Naive thymus-derived CD4-positive, alpha-beta T cell (primary cell): ENCODE data around the gene TESK2. TPM values are rescaled to one million over a fixed set of nuclear protein-coding genes. Genes with fewer than 3 reads are reported as not detected.

Experiments
- ATAC-seq: fragments of 150-1000 bp; cut with Tn5 transposase; 2 replicates; pipeline ENCODE4 v1.10.0; 2021; ENCODE audit warnings: mild to moderate bottlenecking, moderate library complexity
- CTCF ChIA-PET: fragments of 350-600 bp; sonication (Branson Sonifier 250); formaldehyde crosslinking; loops from one replicate; lab custom pipeline; 2021; ENCODE audit warnings: antibody characterized with exemption; lab: Charles Lee
- POLR2A ChIA-PET: fragments of 350-600 bp; sonication (Branson Sonifier 250); formaldehyde crosslinking; loops from one replicate; lab custom pipeline; 2021; ENCODE audit warnings: antibody characterized with exemption, inconsistent platforms; lab: Charles Lee
- DNase-seq, 9 donors: peaks; one replicate each; pipeline versions ENCODE4 v3.0.0 to v3.0.0-alpha.2; 2020 to 2022; ENCODE audit warnings: mixed read lengths in 1 of 9
- H3K27ac ChIP-seq: one replicate; pipeline ENCODE4 v1.7.0; 2013; ENCODE audit warnings: mild to moderate bottlenecking, low read depth, low read length, moderate library complexity
- H3K27me3 ChIP-seq, 2 donors: one replicate each; pipeline ENCODE4 v1.7.0; 2013; ENCODE audit warnings: low read length in 2 of 2, mild to moderate bottlenecking in 2 of 2, moderate library complexity in 2 of 2; ENCODE audit not compliant: control insufficient read depth in 2 of 2, insufficient read depth in 2 of 2
- H3K36me3 ChIP-seq, 3 experiments: 1 replicate in 2 of 3; 2 replicates in 1 of 3; pipeline ENCODE4 v1.7.0; 2013; ENCODE audit warnings: low read length in 3 of 3, mild to moderate bottlenecking in 3 of 3, moderate library complexity in 1 of 3; ENCODE audit not compliant: insufficient read depth in 3 of 3, control insufficient read depth in 2 of 3
- H3K4me1 ChIP-seq, 2 donors: one replicate each; pipeline ENCODE4 v1.7.0; 2013; ENCODE audit warnings: low read length in 2 of 2, mild to moderate bottlenecking in 2 of 2, moderate library complexity in 1 of 2; ENCODE audit not compliant: control insufficient read depth in 2 of 2, insufficient read depth in 2 of 2
- H3K4me3 ChIP-seq: 2 replicates; pipeline ENCODE4 v1.7.0; 2013; ENCODE audit warnings: mild to moderate bottlenecking, low read length
- H3K9me3 ChIP-seq, 3 experiments: 1 replicate in 2 of 3; 2 replicates in 1 of 3; pipeline ENCODE4 v1.7.0; 2013; ENCODE audit warnings: low read length in 3 of 3; ENCODE audit not compliant: control insufficient read depth in 2 of 3
- H3K27ac Mint-ChIP-seq, 9 donors: one replicate each; pipeline ENCODE4 v1.8.0; 2020 to 2022; ENCODE audit warnings: mixed read lengths in 9 of 9, mild to moderate bottlenecking in 8 of 9, moderate library complexity in 5 of 9, inconsistent platforms in 2 of 9
- H3K27me3 Mint-ChIP-seq, 5 donors: one replicate each; pipeline ENCODE4 v1.8.0; 2021 to 2022; ENCODE audit warnings: mixed read lengths in 5 of 5, mild to moderate bottlenecking in 1 of 5
- H3K36me3 Mint-ChIP-seq, 5 donors: one replicate each; pipeline ENCODE4 v1.8.0; 2020 to 2022; ENCODE audit warnings: mixed read lengths in 5 of 5, mild to moderate bottlenecking in 3 of 5, inconsistent platforms in 1 of 5
- H3K4me1 Mint-ChIP-seq, 7 donors: one replicate each; pipeline ENCODE4 v1.8.0; 2020 to 2022; ENCODE audit warnings: mixed read lengths in 7 of 7, mild to moderate bottlenecking in 3 of 7, inconsistent platforms in 1 of 7
- H3K4me3 Mint-ChIP-seq, 10 donors: one replicate each; pipeline ENCODE4 v1.8.0; 2020 to 2022; ENCODE audit warnings: mild to moderate bottlenecking in 10 of 10, mixed read lengths in 10 of 10, moderate library complexity in 6 of 10, inconsistent platforms in 2 of 10
- H3K9me3 Mint-ChIP-seq, 11 donors: one replicate each; pipeline ENCODE4 v1.8.0; 2020 to 2022; ENCODE audit warnings: mixed read lengths in 11 of 11, mild to moderate bottlenecking in 4 of 11, inconsistent platforms in 1 of 11, moderate library complexity in 1 of 11
- intact Hi-C, 2 donors: fragments of 100-400 bp; cut with micrococcal nuclease; formaldehyde crosslinking; loops; one replicate each; pipeline ENCODE4 v1.15.1; 2023
- polyA plus RNA-seq, 2 donors: library from polyadenylated mRNA; unstranded; fragments of 300-500 nt; fragmentation: Illumina TruSeq; gene quantifications; one replicate each; pipeline ENCODE4 v1.2.3, GENCODE V29; 2021
- total RNA-seq, 6 experiments: library from RNA in 5 of 6; stranded (reverse) in 5 of 6; gene quantifications; 1 replicate in 5 of 6; 2 replicates in 1 of 6; pipeline ENCODE4 v1.2.3 and lab custom pipeline; 2021 to 2026

TESK2 gene
- total and polyA plus RNA-seq, 7 experiments from 2014 or later = 3.3 to 8.9 (median 6.4) TPM

DNA sequence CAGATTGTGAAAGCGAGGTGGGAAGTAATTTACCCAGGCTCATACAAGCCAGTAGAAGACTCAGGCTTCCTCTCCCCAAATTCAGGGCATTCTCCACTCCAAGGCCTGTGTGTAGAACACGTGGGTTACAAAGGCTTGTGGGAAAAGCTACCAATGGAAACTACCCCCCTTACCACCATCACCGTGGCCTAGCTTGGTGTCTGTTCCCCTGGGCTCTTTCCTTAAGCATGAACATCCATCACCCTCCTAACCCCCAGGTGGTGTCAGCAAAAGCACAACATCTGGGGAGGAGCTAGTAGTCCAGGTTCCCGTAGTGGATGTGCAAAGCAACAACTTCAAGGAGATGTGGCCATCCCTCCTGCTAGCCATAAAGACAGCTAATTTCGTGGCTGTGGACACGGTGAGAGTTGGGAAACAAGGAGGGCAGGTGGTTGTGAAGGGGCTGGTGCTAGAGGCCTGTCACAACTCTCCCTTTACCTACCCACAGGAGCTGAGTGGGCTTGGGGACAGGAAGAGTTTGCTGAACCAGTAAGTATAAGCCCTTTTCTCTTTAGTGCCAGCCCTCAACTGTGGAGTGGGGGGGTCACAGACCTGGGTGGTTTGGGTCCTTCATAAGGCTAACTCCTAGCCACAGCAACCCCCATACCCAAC, 150.0 kb downstream of the TESK2 start:
- Histone ChIP-seq H3K4me1 (peaks cover 31 to 33% of the 10 kb centered on the region in 2 donors), H3K27me3 (no peaks in the 10 kb centered on the region), H3K27ac (peak overlapping the region; percentile 99), H3K4me3 (peak overlapping the region; percentile 83), H3K9me3 (no peaks in the 10 kb centered on the region), H3K36me3 (peaks cover 7 to 50% (median 24%) of the 10 kb centered on the region in 3 experiments)
- H3K36me3 Mint-ChIP-seq = peaks cover 0 to 34% (median 9%) of the 10 kb centered on the region in 5 donors
- ATAC-seq (no peak), DNase-seq (peak in 1 of 9 donors; percentile 35)
- no peaks in the 10 kb centered on the region for H3K27me3 Mint-ChIP-seq
- H3K4me1 Mint-ChIP-seq = peaks cover 24 to 66% (median 54%) of the 10 kb centered on the region in 7 donors
- POLR2A ChIA-PET = interaction anchor here (0.6 to 5.5 kb wide), 30 partner anchors 8 to 667 kb away, joined by 3 to 85 read pairs (median 7); partner anchors contain the start of genes CCDC163, GPBP1L1, HECTD3 and HPDL
- H3K9me3 Mint-ChIP-seq = no peaks in the 10 kb centered on the region
- peak overlapping the region; percentile 96 to 99 (median 99) for H3K27ac Mint-ChIP-seq
- H3K4me3 Mint-ChIP-seq = peak overlapping the region; percentile 95 to 100 (median 99)
- CTCF ChIA-PET = interaction anchor here (0.7 to 4.9 kb wide), 9 partner anchors 37 to 504 kb away, joined by 3 to 26 read pairs (median 7); partner anchors contain the start of genes HECTD3, TESK2 and UROD
- intact Hi-C loops = loop anchor here (1.0 to 5.0 kb wide), 17 partner anchors 15 to 1991 kb away; partner anchors contain the start of genes CCDC163 (in 2 of the 2), KIF2C (in 2 of the 2), MMACHC (in 2 of the 2) and TESK2 (in 2 of the 2)

DNA sequence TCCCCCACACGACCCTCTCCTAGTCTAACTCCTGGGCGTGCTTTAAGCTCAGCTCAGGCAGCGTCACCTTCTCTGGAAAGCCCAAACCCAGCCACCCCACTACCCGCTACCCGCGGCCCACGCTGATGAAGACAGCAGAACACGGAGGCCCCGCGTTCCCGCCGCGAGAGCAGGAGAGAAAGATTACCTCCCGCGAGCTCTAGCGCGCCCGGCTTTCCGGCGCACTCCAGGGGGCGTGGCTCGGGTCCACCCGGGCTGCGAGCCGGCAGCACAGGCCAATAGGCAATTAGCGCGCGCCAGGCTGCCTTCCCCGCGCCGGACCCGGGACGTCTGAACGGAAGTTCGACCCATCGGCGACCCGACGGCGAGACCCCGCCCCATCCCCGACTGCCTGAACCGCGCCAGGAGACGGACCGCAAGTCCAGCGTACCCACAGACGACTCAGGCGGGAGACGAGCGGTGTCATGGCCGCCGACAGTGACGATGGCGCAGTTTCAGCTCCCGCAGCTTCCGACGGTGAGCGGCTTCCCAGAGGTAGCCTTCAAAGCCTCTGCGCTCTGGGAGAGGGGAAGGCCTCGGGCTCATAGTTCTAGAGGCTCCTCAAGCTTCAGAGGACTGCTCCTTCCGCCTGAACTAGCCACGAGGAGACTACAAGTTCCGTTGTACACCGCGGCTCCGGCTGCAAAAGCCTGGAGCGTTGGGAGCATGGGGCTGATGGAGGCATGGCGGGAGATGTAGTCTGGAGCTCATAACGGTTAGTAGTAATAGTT, 151.0 kb downstream of the TESK2 start, which contains the start of the genes MUTYH and TOE1:
Gene MUTYH (minus strand): TSS at position 652 of the 770 bp plus-strand sequence. CDS start 5,935 bp downstream, outside the sequence.
Gene TOE1 (plus strand): TSS at position 382 of the 770 bp plus-strand sequence. CDS start 83 bp downstream, at position 465.
- intact Hi-C loops = loop anchor here (1.0 to 5.0 kb wide), 17 partner anchors 14 to 1992 kb away; partner anchors contain the start of genes CCDC163 (in 2 of the 2), HPDL (in 2 of the 2), KIF2C (in 2 of the 2) and MMACHC (in 2 of the 2)
- Histone ChIP-seq H3K9me3 (no peaks in the 10 kb centered on the region), H3K4me3 (peak within 1 kb of the TSS; percentile 83), H3K27me3 (no peaks in the 10 kb centered on the region), H3K4me1 (peaks cover 31 to 33% of the 10 kb centered on the region in 2 donors), H3K27ac (peak within 1 kb of the TSS; percentile 99), H3K36me3 (peaks cover 7 to 41% (median 24%) of the 10 kb centered on the region in 3 experiments)
- H3K36me3 Mint-ChIP-seq = peaks cover 0 to 30% (median 9%) of the 10 kb centered on the region in 5 donors
- peaks cover 24 to 75% (median 61%) of the 10 kb centered on the region in 7 donors for H3K4me1 Mint-ChIP-seq
- POLR2A ChIA-PET = interaction anchor here (0.6 to 5.5 kb wide), 37 partner anchors 9 to 907 kb away, joined by 3 to 85 read pairs (median 7); partner anchors contain the start of genes CCDC163, EIF2B3, GPBP1L1 and HECTD3
- peak; percentile 84 to 95 (median 89) for DNase-seq
- CTCF ChIA-PET = interaction anchor here (0.6 to 4.9 kb wide), 11 partner anchors 35 to 503 kb away, joined by 3 to 26 read pairs (median 5); partner anchors contain the start of genes HECTD3, TESK2 and UROD
- H3K27me3 Mint-ChIP-seq = no peaks in the 10 kb centered on the region
- ATAC-seq = peak; percentile 91
- no peaks in the 10 kb centered on the region for H3K9me3 Mint-ChIP-seq
- H3K27ac Mint-ChIP-seq = peak within 1 kb of the TSS; percentile 96 to 99 (median 99)
- H3K4me3 Mint-ChIP-seq = peak within 1 kb of the TSS; percentile 95 to 100 (median 99)

DNA sequence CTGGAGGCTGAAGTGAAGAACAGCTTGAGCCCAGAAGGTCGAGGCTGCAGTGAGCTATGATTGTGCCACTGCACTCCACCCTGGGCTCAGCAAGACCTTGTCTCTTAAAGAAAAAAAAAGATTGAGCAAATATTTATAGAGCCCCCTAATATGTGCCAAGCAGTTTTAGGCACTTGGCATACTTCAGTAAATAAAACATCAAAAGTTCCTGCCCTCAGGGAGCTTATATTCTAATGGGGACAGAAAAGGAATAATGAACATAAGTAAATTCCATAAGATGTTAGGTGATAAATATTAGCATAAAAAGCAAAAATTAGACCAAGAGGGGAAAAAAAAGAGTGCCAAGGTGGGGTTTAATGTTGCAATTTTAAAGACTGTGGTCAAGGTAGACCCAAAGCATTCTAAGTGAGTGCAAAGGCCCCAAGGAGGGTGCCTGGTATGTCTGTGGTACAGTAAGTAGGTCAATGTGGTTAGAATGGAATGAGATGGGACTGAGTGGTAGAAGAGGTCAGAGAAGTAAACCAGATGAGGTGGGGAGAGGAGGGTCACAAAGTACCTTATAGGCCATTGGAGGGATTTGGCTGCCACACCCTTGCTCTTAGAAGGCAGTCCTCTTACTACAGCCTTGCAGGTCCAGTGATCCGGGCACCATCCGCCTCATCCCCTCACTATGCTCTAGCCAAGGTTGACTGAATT, 153.2 kb downstream of the TESK2 start:
- peaks cover 33 to 79% (median 69%) of the 10 kb centered on the region in 7 donors for H3K4me1 Mint-ChIP-seq
- Histone ChIP-seq H3K27ac (no peak overlapping the region), H3K27me3 (no peaks in the 10 kb centered on the region), H3K36me3 (peaks cover 0 to 37% (median 16%) of the 10 kb centered on the region in 3 experiments), H3K4me3 (no peak overlapping the region), H3K4me1 (peaks cover 31 to 37% of the 10 kb centered on the region in 2 donors), H3K9me3 (no peaks in the 10 kb centered on the region)
- no peak for ATAC-seq
- no peaks in the 10 kb centered on the region for H3K27me3 Mint-ChIP-seq
- no peak for DNase-seq
- intact Hi-C loops = no loop called here
- H3K4me3 Mint-ChIP-seq = peak overlapping the region in 7 of 10 donors; percentile 44 to 100 (median 98)
- H3K9me3 Mint-ChIP-seq = no peaks in the 10 kb centered on the region
- POLR2A ChIA-PET = interaction anchor here (0.6 to 5.5 kb wide), 5 partner anchors 11 to 616 kb away, joined by 4 to 85 read pairs (median 7); partner anchors contain the start of gene HPDL
- peak overlapping the region in 5 of 9 donors; percentile 23 to 99 (median 59) for H3K27ac Mint-ChIP-seq
- H3K36me3 Mint-ChIP-seq = peaks cover 4 to 34% (median 15%) of the 10 kb centered on the region in 5 donors
- CTCF ChIA-PET = no interaction called here

DNA sequence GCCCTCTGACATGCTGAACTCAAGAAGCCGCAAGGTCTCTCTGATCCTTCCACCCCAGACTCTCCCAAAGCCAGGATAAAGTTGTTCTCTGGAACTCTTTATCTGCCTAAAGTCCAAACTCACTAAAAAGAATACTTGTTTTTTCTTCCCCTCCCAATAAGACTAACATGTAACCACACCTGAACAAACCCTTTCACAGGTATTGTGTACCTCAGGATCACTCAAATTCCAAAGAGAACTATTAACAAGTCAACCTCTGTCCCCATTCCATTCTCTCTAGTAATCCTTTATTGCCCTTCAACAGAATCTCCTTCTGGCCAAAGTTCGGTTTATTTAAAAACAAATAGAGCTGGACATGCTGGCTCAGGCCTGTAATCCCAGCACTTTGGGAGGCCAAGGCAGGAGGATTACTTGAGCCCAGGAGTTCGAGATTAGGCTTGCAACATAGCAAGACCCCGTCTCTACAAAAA, 155.1 kb downstream of the TESK2 start:
- Histone ChIP-seq H3K27ac (no peak overlapping the region), H3K4me3 (no peak overlapping the region), H3K27me3 (no peaks in the 10 kb centered on the region), H3K9me3 (no peaks in the 10 kb centered on the region), H3K36me3 (peaks cover 0 to 44% (median 8%) of the 10 kb centered on the region in 3 experiments), H3K4me1 (peaks cover 15 to 18% of the 10 kb centered on the region in 2 donors)
- POLR2A ChIA-PET = interaction anchor here (0.7 kb wide), 1 partner anchor 20 kb away, joined by 3 read pairs; no protein-coding TSS in a partner anchor
- Mint-ChIP-seq H3K27me3 (no peaks in the 10 kb centered on the region), H3K9me3 (no peaks in the 10 kb centered on the region), H3K36me3 (peaks cover 4 to 25% (median 15%) of the 10 kb centered on the region in 5 donors), H3K4me1 (peaks cover 24 to 60% (median 52%) of the 10 kb centered on the region in 7 donors), H3K27ac (peak overlapping the region in 3 of 9 donors; percentile 2 to 53 (median 6)), H3K4me3 (no peak overlapping the region)
- CTCF ChIA-PET = interaction anchor here (0.5 kb wide), 1 partner anchor 284 kb away, joined by 5 read pairs; no protein-coding TSS in a partner anchor
- intact Hi-C loops = no loop called here
- no peak for ATAC-seq
- no peak for DNase-seq

DNA sequence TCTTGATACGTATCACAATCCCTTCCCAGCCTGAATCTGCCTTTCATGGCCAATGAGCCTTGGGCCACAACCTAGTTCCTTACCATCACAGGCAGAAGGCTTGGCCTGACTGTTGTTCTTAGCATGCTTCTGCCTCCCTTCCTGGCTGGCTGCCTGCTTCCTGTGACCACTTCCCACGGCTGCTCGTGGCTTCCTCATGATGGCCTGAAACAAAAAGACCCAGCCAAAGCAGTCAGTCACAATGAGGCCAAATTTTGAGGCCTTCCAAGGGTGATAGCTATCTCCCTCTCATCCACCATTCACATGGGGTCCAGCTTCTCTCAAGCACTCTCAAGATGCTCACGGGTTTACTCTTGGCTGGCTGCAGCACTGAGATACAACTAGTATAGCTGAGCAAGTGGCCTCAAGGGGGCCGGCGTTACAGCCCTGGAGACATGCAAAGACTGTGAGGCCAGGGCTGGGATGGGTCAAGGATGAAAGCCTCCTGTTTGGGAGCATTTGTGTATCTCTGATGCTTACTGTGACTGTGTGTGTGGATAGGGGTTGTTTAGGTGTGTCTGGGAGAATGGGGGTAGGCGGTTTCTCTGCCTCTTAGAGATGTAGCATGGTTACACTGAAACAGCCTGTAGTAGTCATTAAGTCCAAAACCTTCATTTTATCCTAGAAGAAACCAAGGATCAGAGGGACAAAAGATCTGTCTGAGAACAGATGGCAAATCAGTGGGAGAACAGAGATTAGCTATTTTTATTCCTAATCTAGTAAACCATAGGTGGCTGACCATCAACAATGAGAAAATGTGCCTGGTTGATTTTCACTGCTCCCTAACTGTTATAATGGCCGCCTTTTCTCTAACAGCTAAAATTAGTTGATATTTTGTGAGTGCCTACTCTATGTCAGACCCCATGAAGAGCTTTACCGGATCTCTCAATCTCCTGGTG, 156.4 kb downstream of the TESK2 start:
- H3K4me3 ChIP-seq = no peak overlapping the region
- ChIA-PET POLR2A (interaction anchor here (0.7 to 0.8 kb wide), 2 partner anchors 58 to 159 kb away, joined by 3 read pairs; no protein-coding TSS in a partner anchor), CTCF (interaction anchor here (0.8 kb wide), 1 partner anchor 31 kb away, joined by 3 read pairs; no protein-coding TSS in a partner anchor)
- no peak for ATAC-seq
- no peaks in the 10 kb centered on the region for H3K27me3 Mint-ChIP-seq
- no peak overlapping the region for H3K27ac ChIP-seq
- peaks cover 24 to 49% (median 44%) of the 10 kb centered on the region in 7 donors for H3K4me1 Mint-ChIP-seq
- H3K9me3 Mint-ChIP-seq = no peaks in the 10 kb centered on the region
- H3K27me3 ChIP-seq = no peaks in the 10 kb centered on the region
- no peaks in the 10 kb centered on the region for H3K9me3 ChIP-seq
- peaks cover 4 to 31% (median 11%) of the 10 kb centered on the region in 5 donors for H3K36me3 Mint-ChIP-seq
- intact Hi-C loops = no loop called here
- peaks cover 0 to 43% (median 8%) of the 10 kb centered on the region in 3 experiments for H3K36me3 ChIP-seq
- H3K4me3 Mint-ChIP-seq = peak overlapping the region in 1 of 10 donors; percentile 6
- peaks cover 10 to 13% of the 10 kb centered on the region in 2 donors for H3K4me1 ChIP-seq
- DNase-seq = no peak
- H3K27ac Mint-ChIP-seq = peak overlapping the region in 5 of 9 donors; percentile 4 to 78 (median 51)
